HFFc6 (cell line): ENCODE measurements around the gene PCDHGA11. TPM values are rescaled to one million over a fixed set of nuclear protein-coding genes. Genes with fewer than 3 reads are reported as not detected.
"Not testable (repeated sequence)": the region's sequence is repeated elsewhere in the genome, so short reads cannot be mapped to it uniquely, and the experiment has no call there.

Source experiments
- DNase-seq: peaks from one replicate; pipeline ENCODE4 v3.0.0-alpha.2; 2018
- H3K27ac Mint-ChIP-seq: 2 replicates; pipeline ENCODE4 v1.8.0; 2020; ENCODE audit warnings: mild to moderate bottlenecking, mixed read lengths
- H3K27me3 Mint-ChIP-seq: 2 replicates; pipeline ENCODE4 v1.8.0; 2021; ENCODE audit warnings: mild to moderate bottlenecking, moderate library complexity, mixed read lengths; ENCODE audit not compliant: insufficient read depth
- H3K36me3 Mint-ChIP-seq: 2 replicates; pipeline ENCODE4 v1.8.0; 2021; ENCODE audit warnings: low read depth, mixed read lengths
- H3K4me1 Mint-ChIP-seq: 2 replicates; pipeline ENCODE4 v1.8.0; 2020; ENCODE audit warnings: low read depth, mixed read lengths
- H3K4me3 Mint-ChIP-seq: 2 replicates; pipeline ENCODE4 v1.8.0; 2020; ENCODE audit warnings: mild to moderate bottlenecking, moderate library complexity, mixed read lengths
- H3K9me3 Mint-ChIP-seq: 2 replicates; pipeline ENCODE4 v1.8.0; 2020; ENCODE audit warnings: mild to moderate bottlenecking, mixed read lengths
- CTCF ChIP-seq: fragments of 200-600 bp; sonication (generic); IDR thresholded peaks from 2 replicates; pipeline ENCODE4 v1.5.0; 2021; ENCODE audit warnings: antibody characterized with exemption, mild to moderate bottlenecking
- total RNA-seq, 6 experiments: library from RNA; stranded (reverse); fragmentation: NEBNext Ultra II Directional; extraction: Animal tissue kit (Norgen Biotek cat#: 25700); gene quantifications; 2 replicates in 1 of 6; 3 replicates in 5 of 6; pipeline ENCODE4 v1.2.3, GENCODE V29; 2021

The PCDHGA11 gene
- total RNA-seq, 6 experiments from 2014 or later, result 2.3 to 11.4 (median 9.8) TPM

- H3K27me3 Mint-ChIP-seq, H3K4me1 Mint-ChIP-seq, DNase-seq, H3K4me3 Mint-ChIP-seq, H3K27ac Mint-ChIP-seq: not testable (repeated sequence)
- TF ChIP-seq CTCF, result peak; percentile 51; the same call in 1 of the 2 replicates
- peaks cover 62% of the 10 kb centered on the region for H3K36me3 Mint-ChIP-seq
- peaks cover 60% of the 10 kb centered on the region for H3K9me3 Mint-ChIP-seq
Observed at GRCh38 chr5:141407790-141408505, 12.9 kb upstream of the PCDHGA11 start, which contains the start of gene PCDHGB6. Gene PCDHGB6 (plus strand): TSS chr5:141408021. CDS start chr5:141408203, 182 bp downstream.

DNA sequence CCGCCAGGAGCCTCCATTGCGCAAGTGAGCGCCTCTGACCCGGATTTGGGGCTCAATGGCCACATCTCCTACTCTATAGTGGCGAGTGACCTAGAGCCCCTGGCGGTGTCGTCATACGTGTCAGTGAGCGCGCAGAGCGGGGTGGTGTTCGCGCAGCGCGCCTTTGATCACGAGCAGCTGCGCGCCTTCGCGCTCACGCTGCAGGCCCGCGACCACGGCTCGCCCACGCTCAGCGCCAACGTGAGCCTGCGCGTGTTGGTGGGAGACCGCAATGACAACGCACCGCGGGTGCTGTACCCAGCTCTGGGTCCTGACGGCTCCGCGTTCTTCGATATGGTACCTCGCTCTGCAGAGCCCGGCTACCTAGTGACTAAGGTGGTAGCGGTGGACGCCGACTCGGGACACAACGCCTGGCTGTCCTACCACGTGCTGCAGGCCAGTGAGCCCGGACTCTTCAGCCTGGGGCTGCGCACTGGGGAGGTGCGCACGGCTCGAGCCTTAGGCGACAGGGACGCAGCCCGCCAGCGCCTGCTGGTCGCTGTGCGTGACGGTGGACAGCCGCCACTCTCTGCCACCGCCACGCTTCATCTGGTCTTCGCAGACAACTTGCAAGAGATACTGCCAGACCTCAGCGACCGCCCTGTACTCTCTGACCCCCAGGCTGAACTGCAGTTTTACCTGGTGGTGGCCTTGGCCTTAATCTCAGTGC is 11.1 kb upstream of the PCDHGA11 start:
- Mint-ChIP-seq H3K4me3 (no peak overlapping the region), H3K9me3 (peaks cover 53% of the 10 kb centered on the region), H3K27ac (no peak overlapping the region), H3K36me3 (peaks cover 65% of the 10 kb centered on the region), H3K27me3 (no peaks in the 10 kb centered on the region), H3K4me1 (no peaks in the 10 kb centered on the region; the same call in 1 of the 2 replicates)
- DNase-seq, result no peak
- no peak for TF ChIP-seq CTCF

DNA sequence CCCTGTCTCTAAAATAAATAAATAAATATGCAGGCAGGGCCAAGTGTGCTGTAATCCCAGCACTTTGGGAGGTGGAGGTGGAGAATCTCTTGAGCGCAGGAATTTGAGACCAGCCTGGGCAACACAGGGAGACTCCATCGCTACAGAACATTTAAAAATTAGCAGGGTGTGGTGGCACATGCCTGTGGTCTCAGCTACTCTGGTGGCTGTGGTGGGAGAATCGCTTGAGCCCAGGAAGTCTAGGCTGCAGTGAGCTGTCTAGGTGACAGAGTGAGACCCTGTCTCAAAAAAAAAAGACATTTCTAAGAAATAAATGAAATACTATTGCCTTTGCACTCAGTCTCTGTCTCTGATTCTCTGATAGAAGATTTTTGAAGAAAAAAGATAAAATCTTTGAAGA is 9.3 kb upstream of the PCDHGA11 start:
- Mint-ChIP-seq H3K27me3 (no peaks in the 10 kb centered on the region), H3K36me3 (peaks cover 48% of the 10 kb centered on the region), H3K27ac (no peak overlapping the region), H3K9me3 (peaks cover 42% of the 10 kb centered on the region), H3K4me3 (no peak overlapping the region), H3K4me1 (no peaks in the 10 kb centered on the region; the same call in 1 of the 2 replicates)
- TF ChIP-seq CTCF, result no peak
- no peak for DNase-seq

- H3K27ac Mint-ChIP-seq, result no peak within 1 kb of the TSS
- TF ChIP-seq CTCF, result peak; percentile 73
- peaks cover 2% of the 10 kb centered on the region; the same call in 1 of the 2 replicates for H3K27me3 Mint-ChIP-seq
- H3K4me1 Mint-ChIP-seq, result peaks cover 4% of the 10 kb centered on the region
- peaks cover 38% of the 10 kb centered on the region for H3K9me3 Mint-ChIP-seq
- H3K4me3 Mint-ChIP-seq, result 0 out of 2 replicates have a peak within 1 kb of the TSS, but pooled peaks have one; percentile 20
- H3K36me3 Mint-ChIP-seq, result peaks cover 45% of the 10 kb centered on the region
- peak; percentile 26 for DNase-seq
Observed at GRCh38 chr5:141412854-141413539, 7.9 kb upstream of the PCDHGA11 start, which contains the start of gene PCDHGA10. Gene PCDHGA10 (plus strand): TSS chr5:141412987. CDS start chr5:141413176, 189 bp downstream.

DNA sequence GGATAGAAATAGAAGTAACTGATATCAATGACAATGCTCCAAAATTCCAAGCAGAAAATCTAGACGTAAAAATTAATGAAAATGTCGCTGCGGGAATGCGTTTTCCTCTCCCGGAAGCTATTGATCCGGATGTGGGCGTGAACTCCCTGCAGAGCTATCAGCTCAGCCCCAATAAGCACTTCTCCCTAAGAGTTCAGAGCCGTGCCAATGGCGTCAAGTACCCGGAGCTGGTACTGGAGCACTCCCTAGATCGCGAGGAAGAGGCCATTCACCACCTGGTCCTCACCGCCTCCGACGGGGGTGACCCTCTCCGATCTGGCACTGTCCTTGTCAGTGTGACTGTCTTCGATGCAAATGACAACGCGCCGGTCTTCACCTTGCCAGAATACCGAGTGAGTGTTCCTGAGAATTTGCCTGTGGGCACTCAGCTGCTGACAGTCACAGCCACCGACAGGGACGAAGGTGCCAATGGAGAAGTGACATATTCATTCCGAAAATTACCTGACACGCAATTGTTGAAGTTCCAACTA is 7.2 kb upstream of the PCDHGA11 start:
- Mint-ChIP-seq H3K4me1 (peaks cover 10% of the 10 kb centered on the region), H3K36me3 (peaks cover 45% of the 10 kb centered on the region), H3K9me3 (peaks cover 38% of the 10 kb centered on the region), H3K4me3 (no peak overlapping the region), H3K27ac (no peak overlapping the region), H3K27me3 (peaks cover 2% of the 10 kb centered on the region; the same call in 1 of the 2 replicates)
- DNase-seq, result no peak
- no peak for TF ChIP-seq CTCF

DNA sequence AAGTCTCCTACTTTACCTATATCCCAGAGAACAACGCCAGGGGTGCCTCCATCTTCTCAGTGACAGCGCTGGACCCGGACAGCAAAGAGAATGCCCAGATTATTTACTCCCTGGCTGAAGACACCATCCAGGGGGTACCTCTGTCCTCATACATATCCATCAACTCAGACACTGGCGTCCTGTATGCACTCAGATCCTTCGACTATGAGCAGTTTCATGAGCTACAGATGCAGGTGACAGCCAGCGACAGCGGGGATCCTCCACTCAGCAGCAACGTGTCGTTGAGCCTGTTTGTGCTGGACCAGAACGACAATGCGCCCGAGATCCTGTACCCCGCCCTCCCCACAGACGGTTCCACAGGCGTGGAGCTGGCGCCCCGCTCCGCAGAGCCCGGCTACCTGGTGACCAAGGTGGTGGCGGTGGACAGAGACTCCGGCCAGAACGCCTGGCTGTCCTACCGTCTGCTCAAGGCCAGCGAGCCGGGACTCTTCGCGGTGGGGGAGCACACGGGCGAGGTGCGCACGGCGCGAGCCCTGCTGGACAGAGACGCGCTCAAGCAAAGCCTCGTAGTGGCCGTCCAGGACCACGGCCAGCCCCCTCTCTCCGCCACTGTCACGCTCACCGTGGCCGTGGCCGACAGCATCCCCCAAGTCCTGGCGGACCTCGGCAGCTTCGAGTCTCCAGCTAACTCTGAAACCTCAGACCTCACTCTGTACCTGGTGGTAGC is 6.1 kb upstream of the PCDHGA11 start:
- peaks cover 14% of the 10 kb centered on the region for H3K4me1 Mint-ChIP-seq
- H3K4me3 Mint-ChIP-seq, DNase-seq, H3K27ac Mint-ChIP-seq, H3K27me3 Mint-ChIP-seq: not testable (repeated sequence)
- peaks cover 43% of the 10 kb centered on the region for H3K36me3 Mint-ChIP-seq
- peaks cover 33% of the 10 kb centered on the region for H3K9me3 Mint-ChIP-seq

DNA sequence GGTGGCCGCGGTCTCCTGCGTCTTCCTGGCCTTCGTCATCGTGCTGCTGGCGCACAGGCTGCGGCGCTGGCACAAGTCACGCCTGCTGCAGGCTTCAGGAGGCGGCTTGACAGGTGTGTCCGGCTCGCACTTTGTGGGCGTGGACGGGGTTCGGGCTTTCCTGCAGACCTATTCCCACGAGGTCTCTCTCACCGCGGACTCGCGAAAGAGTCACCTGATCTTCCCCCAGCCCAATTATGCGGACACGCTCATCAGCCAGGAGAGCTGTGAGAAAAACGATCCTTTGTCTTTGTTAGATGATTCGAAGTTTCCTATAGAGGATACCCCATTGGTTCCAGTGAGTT is 5.6 kb upstream of the PCDHGA11 start:
- Mint-ChIP-seq H3K36me3 (peaks cover 45% of the 10 kb centered on the region), H3K4me1 (peaks cover 14% of the 10 kb centered on the region), H3K9me3 (peaks cover 32% of the 10 kb centered on the region)
- H3K27me3 Mint-ChIP-seq, DNase-seq, H3K4me3 Mint-ChIP-seq, H3K27ac Mint-ChIP-seq: not testable (repeated sequence)
